Measurements from ENCODE around the gene CFAP119. TPM values are rescaled to one million over a fixed set of nuclear protein-coding genes. Genes with fewer than 3 reads are reported as not detected.

CFAP119 gene
- total RNA-seq, 2 donors from 2014 or later, result 6.9 to 12.6 TPM

- Histone ChIP-seq H3K9ac (ENCODE audit: extremely low read depth, low read length, poor library complexity, severe bottlenecking) (no peak overlapping the region), H3K4me3 (ENCODE audit: low read length) (no peak overlapping the region), H3K27me3 (ENCODE audit: control insufficient read depth, insufficient read depth, low read length, poor library complexity, severe bottlenecking) (no peaks in the 10 kb centered on the region), H3K4me1 (ENCODE audit: control insufficient read depth, insufficient read depth, low read length) (no peaks in the 10 kb centered on the region), H3K27ac (ENCODE audit: low read depth, low read length) (no peak overlapping the region), H3K9me3 (ENCODE audit: control insufficient read depth, low read length) (no peaks in the 10 kb centered on the region), H3K36me3 (ENCODE audit: control insufficient read depth, insufficient read depth, low read length) (no peaks in the 10 kb centered on the region)
- Mint-ChIP-seq H3K36me3 (ENCODE audit: low read depth) (no peaks in the 10 kb centered on the region), H3K4me3 (no peak overlapping the region), H3K4me1 (peaks cover 4% of the 10 kb centered on the region), H3K27me3 (ENCODE audit: insufficient read depth) (peaks cover 27% of the 10 kb centered on the region), H3K9me3 (no peaks in the 10 kb centered on the region), H3K27ac (no peak overlapping the region)
- TF ChIP-seq, protein P1, sequence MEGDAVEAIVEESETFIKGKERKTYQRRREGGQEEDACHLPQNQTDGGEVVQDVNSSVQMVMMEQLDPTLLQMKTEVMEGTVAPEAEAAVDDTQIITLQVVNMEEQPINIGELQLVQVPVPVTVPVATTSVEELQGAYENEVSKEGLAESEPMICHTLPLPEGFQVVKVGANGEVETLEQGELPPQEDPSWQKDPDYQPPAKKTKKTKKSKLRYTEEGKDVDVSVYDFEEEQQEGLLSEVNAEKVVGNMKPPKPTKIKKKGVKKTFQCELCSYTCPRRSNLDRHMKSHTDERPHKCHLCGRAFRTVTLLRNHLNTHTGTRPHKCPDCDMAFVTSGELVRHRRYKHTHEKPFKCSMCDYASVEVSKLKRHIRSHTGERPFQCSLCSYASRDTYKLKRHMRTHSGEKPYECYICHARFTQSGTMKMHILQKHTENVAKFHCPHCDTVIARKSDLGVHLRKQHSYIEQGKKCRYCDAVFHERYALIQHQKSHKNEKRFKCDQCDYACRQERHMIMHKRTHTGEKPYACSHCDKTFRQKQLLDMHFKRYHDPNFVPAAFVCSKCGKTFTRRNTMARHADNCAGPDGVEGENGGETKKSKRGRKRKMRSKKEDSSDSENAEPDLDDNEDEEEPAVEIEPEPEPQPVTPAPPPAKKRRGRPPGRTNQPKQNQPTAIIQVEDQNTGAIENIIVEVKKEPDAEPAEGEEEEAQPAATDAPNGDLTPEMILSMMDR (conservative IDR thresholded peaks at IDR 0.05), result no peak
- WGBS, 2 experiments (ENCODE audit: insufficient coverage in 1 of 2, insufficient read length in 1 of 2), result 87 to 88% methylated on average over 4 to 7 of the region's 7 CpGs
- no peak for DNase-seq
These were observed 31.7 kb upstream of the CFAP119 start for GRCh38 chr16:30793508-30794069.

- Mint-ChIP-seq H3K27ac (peak overlapping the region; percentile 93), H3K4me1 (peaks cover 12% of the 10 kb centered on the region), H3K27me3 (ENCODE audit: insufficient read depth) (peaks cover 21% of the 10 kb centered on the region), H3K4me3 (peak overlapping the region; percentile 80), H3K36me3 (ENCODE audit: low read depth) (peaks cover 16% of the 10 kb centered on the region), H3K9me3 (no peaks in the 10 kb centered on the region)
- no peaks in the 10 kb centered on the region for H3K4me1 ChIP-seq (ENCODE audit: control insufficient read depth, insufficient read depth, low read length)
- TF ChIP-seq, protein P1 (conservative IDR thresholded peaks at IDR 0.05), result no peak
- 56 to 70% methylated on average over 7 to 11 of the region's 11 CpGs for WGBS, 2 experiments (ENCODE audit: insufficient coverage in 1 of 2, insufficient read length in 1 of 2)
- no peaks in the 10 kb centered on the region for H3K27me3 ChIP-seq (ENCODE audit: control insufficient read depth, insufficient read depth, low read length, poor library complexity, severe bottlenecking)
- peak overlapping the region; percentile 87 for H3K4me3 ChIP-seq (ENCODE audit: low read length)
- no peak overlapping the region for H3K27ac ChIP-seq (ENCODE audit: low read depth, low read length)
- DNase-seq, result peak; percentile 36
- H3K36me3 ChIP-seq (ENCODE audit: control insufficient read depth, insufficient read depth, low read length), result peaks cover 21% of the 10 kb centered on the region
- no peaks in the 10 kb centered on the region for H3K9me3 ChIP-seq (ENCODE audit: control insufficient read depth, low read length)
- peak overlapping the region; percentile 86 for H3K9ac ChIP-seq (ENCODE audit: extremely low read depth, low read length, poor library complexity, severe bottlenecking)
These were observed 25.9 kb upstream of the CFAP119 start for GRCh38 chr16:30787613-30788378.

GRCh38 chr16:30786936-30787612 lies 25.2 kb upstream of the CFAP119 start, which contains the start of gene ZNF629:
Gene ZNF629, minus strand, starts transcription at chr16:30787205. Its CDS starts 2,723 bp downstream, at chr16:30784482.
- Mint-ChIP-seq H3K27ac (peak within 1 kb of the TSS; percentile 93), H3K27me3 (ENCODE audit: insufficient read depth) (peaks cover 14% of the 10 kb centered on the region), H3K9me3 (no peaks in the 10 kb centered on the region), H3K4me1 (peaks cover 12% of the 10 kb centered on the region), H3K36me3 (ENCODE audit: low read depth) (peaks cover 21% of the 10 kb centered on the region), H3K4me3 (peak within 1 kb of the TSS; percentile 80)
- Histone ChIP-seq H3K9me3 (ENCODE audit: control insufficient read depth, low read length) (no peaks in the 10 kb centered on the region), H3K9ac (ENCODE audit: extremely low read depth, low read length, poor library complexity, severe bottlenecking) (peak within 1 kb of the TSS; percentile 86), H3K27me3 (ENCODE audit: control insufficient read depth, insufficient read depth, low read length, poor library complexity, severe bottlenecking) (no peaks in the 10 kb centered on the region), H3K27ac (ENCODE audit: low read depth, low read length) (peak within 1 kb of the TSS; percentile 81), H3K4me1 (ENCODE audit: control insufficient read depth, insufficient read depth, low read length) (no peaks in the 10 kb centered on the region), H3K36me3 (ENCODE audit: control insufficient read depth, insufficient read depth, low read length) (peaks cover 28% of the 10 kb centered on the region), H3K4me3 (ENCODE audit: low read length) (peak within 1 kb of the TSS; percentile 90)
- TF ChIP-seq, protein P1 (conservative IDR thresholded peaks at IDR 0.05), result no peak
- peak; percentile 89 for DNase-seq
- 0 to 1% methylated on average over 8 to 37 of the region's 37 CpGs for WGBS, 2 experiments (ENCODE audit: insufficient coverage in 1 of 2, insufficient read length in 1 of 2)

All from endodermal cell (in vitro differentiated cells).